HL-60 (cell line): ENCODE data around the gene ZP1.

Experiments
- DNase-seq, 2 experiments: peaks; one replicate each; pipeline ENCODE4 v3.0.0-alpha.2; 2010 to 2020; ENCODE audit warnings: low read depth in 1 of 2, low spot score in 1 of 2
- H3K27ac ChIP-seq: fragments of 250-450 bp; sonication (Bioruptor Pico); replicated peaks from 2 replicates; pipeline ENCODE4 v1.5.1; 2020; ENCODE audit warnings: mild to moderate bottlenecking, moderate library complexity
- H3K27me3 ChIP-seq: fragments of 250-450 bp; sonication (Bioruptor Pico); 2 replicates; pipeline ENCODE4 v1.5.1; 2021; ENCODE audit warnings: mild to moderate bottlenecking, moderate library complexity; ENCODE audit not compliant: insufficient read depth, poor library complexity, severe bottlenecking
- H3K4me3 ChIP-seq: replicated peaks from 2 replicates; pipeline ENCODE4 v1.5.1; 2011; ENCODE audit warnings: mild to moderate bottlenecking, control low read depth, low read length; ENCODE audit not compliant: insufficient read depth
- GABPA ChIP-seq: IDR thresholded peaks from 2 replicates; pipeline ENCODE4 v1.6.1; 2012; ENCODE audit warnings: low read depth
- POLR2AphosphoS5 ChIP-seq: IDR thresholded peaks from 2 replicates; pipeline ENCODE4 v1.6.1; 2012; ENCODE audit warnings: low read depth
- REST ChIP-seq: IDR thresholded peaks from 2 replicates; pipeline ENCODE4 v1.6.1; 2012; ENCODE audit warnings: low read depth; ENCODE audit not compliant: insufficient replicate concordance
- SPI1 ChIP-seq: IDR thresholded peaks from 2 replicates; pipeline ENCODE4 v1.6.1; 2012; ENCODE audit warnings: low read depth, mild to moderate bottlenecking, borderline replicate concordance
- TF ChIP-seq, protein P1 (sequence below): IDR thresholded peaks from one replicate; pipeline ENCODE4 v1.5.1; 2011; ENCODE audit warnings: low read length, control low read depth, inconsistent platforms; ENCODE audit not compliant: insufficient read depth

ZP1 gene

DNA sequence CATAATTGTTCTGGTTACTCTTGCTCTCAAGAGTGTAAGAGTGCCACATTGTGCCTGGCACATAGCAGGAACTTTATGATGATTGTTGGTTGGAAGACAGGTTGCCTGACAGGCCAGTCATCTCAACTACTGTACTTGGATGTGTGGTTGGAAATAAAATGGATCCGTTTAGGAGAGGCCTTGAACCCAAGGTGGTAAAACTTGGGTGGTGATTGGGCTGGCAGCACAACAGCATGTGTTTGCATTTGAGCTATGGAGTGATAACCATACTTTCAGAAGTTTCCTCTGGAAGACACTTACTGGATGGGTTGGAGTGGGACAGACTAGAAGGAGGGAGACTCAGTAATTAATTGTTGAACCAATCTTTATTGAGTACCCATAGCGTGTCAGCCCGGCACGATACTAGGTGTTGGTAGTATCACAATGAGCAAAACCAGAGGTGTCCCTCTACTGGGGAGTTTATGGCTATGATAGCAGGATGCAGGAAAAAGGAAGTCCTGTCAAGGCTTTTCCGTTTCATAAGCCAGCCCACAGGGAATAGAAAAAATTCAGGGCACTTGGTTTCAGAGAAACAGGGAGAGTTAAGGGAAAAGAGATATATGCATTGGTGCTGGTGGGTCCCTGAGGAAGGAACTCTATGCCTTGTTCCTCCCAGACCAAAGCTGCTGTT is 43.5 kb downstream of the ZP1 start:
- DNase-seq = peak in 1 of 2 experiments; percentile 45
- no peak overlapping the region; the same call in 1 of the 2 replicates for H3K27ac ChIP-seq
- TF ChIP-seq, protein P1, sequence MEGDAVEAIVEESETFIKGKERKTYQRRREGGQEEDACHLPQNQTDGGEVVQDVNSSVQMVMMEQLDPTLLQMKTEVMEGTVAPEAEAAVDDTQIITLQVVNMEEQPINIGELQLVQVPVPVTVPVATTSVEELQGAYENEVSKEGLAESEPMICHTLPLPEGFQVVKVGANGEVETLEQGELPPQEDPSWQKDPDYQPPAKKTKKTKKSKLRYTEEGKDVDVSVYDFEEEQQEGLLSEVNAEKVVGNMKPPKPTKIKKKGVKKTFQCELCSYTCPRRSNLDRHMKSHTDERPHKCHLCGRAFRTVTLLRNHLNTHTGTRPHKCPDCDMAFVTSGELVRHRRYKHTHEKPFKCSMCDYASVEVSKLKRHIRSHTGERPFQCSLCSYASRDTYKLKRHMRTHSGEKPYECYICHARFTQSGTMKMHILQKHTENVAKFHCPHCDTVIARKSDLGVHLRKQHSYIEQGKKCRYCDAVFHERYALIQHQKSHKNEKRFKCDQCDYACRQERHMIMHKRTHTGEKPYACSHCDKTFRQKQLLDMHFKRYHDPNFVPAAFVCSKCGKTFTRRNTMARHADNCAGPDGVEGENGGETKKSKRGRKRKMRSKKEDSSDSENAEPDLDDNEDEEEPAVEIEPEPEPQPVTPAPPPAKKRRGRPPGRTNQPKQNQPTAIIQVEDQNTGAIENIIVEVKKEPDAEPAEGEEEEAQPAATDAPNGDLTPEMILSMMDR = no peak
- TF ChIP-seq GABPA (no peak), SPI1 (peak; percentile 84), REST (no peak)
- no peak overlapping the region for H3K4me3 ChIP-seq
- H3K27me3 ChIP-seq = no peaks in the 10 kb centered on the region

DNA sequence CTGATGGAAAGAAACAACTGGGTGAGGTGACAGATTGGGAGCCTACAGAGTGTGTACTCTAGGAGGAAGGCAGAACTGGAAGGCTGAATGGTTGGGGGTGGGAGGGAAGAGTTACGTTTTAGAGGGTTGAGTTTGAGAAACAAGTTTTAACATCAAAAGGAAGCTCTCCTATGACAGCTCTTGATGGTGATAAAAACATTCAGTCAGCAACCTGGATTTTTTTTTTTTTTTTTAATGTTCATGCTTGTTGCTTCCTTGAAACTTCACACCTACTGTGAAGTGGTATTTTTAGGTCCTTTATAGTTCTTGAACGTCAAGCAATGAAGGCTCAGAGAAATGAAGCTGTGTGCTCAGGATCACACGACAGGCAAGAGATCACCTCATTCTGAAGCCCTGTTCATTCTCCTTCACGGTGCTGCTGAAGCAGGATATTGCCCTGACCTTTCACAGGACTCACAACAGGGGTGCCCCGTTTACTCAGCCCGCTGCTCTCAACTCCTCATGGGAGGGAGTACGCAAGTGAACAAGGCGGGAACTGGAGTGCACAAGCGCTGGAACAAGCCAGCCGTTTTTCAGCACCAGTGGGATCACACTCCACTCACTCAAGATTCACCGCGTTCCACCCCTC is 45.0 kb downstream of the ZP1 start:
- no peak overlapping the region for H3K27ac ChIP-seq
- H3K27me3 ChIP-seq = no peaks in the 10 kb centered on the region
- no peak overlapping the region for H3K4me3 ChIP-seq
- TF ChIP-seq POLR2AphosphoS5 (no peak), REST (no peak)
- TF ChIP-seq, protein P1 = no peak
- DNase-seq = no peak

- Histone ChIP-seq H3K27me3 (no peaks in the 10 kb centered on the region), H3K27ac (peak overlapping the region; percentile 74), H3K4me3 (no peak overlapping the region)
- TF ChIP-seq SPI1 (no peak), REST (no peak), GABPA (no peak), POLR2AphosphoS5 (no peak)
- TF ChIP-seq, protein P1 = no peak
- DNase-seq = no peak
These were observed 45.6 kb downstream of the ZP1 start for GRCh38 chr11:60912851-60913528.
